LNCAP (cell line): ENCODE measurements around the gene GDI1.

ENCODE experiments used
- TF ChIP-seq, protein P1 (sequence below): fragments of 450-650 bp; IDR thresholded peaks from 2 replicates; pipeline ENCODE4 v1.5.1; 2017; ENCODE audit warnings: mild to moderate bottlenecking

The GDI1 gene

DNA sequence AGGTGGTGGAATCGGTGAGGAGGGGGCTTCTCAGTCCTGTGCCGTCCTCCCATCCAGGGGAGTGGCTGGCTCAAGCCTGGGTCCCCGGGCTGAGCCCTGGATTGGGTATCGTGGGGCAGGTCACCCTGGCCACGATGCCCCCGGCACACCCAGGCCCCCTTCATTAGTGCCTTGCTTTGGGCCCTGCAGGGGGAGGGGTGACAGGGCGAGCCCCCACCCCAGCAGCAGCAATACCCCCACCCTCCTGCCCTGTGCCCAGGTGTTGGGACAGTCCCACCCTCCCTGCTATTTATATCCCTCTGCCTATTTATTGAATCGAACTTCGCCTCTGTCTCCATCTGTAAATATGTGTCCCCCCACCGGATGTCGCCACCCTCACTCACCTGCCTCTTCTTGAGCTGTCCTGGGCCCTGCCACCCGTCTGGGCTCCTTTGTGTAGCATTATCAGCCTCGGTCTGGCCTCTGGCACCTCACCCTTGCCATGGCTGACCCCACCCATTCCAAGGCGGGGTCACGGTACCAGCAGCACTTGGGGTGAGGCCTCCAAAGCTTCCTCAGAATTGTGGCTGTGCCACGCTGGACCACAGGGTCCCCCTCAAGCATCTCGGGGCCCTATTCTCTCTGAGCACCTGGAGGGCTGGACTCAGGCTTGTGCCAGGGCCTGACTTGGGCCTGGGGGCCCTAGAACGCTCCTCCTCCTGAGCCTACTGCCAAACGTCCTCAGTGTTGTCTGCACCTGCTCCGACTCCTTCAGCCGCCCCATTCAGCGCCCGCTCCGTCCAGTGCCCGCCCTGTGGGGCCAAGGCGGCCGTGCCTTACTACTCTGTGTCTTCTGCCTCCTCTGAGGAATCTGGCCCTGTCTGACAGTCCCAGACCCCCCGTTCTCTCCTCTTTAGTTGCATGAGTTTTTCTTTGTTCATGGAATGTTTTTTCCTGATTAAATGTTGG, 36.0 kb downstream of the GDI1 start:
- TF ChIP-seq, protein P1, sequence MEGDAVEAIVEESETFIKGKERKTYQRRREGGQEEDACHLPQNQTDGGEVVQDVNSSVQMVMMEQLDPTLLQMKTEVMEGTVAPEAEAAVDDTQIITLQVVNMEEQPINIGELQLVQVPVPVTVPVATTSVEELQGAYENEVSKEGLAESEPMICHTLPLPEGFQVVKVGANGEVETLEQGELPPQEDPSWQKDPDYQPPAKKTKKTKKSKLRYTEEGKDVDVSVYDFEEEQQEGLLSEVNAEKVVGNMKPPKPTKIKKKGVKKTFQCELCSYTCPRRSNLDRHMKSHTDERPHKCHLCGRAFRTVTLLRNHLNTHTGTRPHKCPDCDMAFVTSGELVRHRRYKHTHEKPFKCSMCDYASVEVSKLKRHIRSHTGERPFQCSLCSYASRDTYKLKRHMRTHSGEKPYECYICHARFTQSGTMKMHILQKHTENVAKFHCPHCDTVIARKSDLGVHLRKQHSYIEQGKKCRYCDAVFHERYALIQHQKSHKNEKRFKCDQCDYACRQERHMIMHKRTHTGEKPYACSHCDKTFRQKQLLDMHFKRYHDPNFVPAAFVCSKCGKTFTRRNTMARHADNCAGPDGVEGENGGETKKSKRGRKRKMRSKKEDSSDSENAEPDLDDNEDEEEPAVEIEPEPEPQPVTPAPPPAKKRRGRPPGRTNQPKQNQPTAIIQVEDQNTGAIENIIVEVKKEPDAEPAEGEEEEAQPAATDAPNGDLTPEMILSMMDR = no peak

DNA sequence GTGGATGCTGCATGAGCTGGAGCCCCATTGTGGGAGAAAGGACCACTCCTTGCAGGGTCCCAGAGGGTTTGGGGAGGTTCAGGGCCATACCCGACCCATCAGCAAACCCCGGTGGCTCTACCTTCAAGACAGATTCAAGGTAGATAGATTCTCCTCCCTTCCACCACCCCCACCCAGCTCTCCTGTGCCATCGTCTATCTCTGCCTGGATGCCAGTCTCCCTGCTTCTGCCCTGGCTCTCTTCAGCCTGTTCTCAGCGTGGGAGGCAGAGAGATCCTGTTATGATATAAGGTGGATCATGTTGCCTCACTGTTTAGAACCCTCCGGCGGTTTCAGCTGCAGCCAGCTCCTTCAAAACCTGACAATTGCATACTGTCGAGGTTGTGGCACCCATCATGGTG, 36.7 kb downstream of the GDI1 start:
- TF ChIP-seq, protein P1 = no peak

DNA sequence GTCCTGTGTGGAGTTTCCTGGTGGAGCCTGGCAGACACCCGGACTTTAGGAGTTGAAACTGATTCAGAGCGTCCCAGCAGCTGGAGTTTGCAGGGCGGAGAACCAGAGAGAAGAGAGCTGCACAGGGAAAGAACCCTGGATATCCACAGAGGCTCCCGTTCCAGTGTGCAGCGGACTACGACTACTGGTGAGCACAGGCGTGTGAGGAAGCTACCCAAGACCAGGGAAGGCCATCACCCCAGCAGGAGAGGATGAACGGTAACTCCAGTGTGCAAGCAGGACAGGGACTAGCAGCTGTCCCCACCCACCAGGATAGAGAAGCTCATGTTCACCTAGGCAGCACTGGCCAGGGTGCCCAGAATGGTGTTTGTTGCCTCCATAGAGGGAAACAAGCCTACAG, 39.9 kb downstream of the GDI1 start:
- TF ChIP-seq, protein P1 = no peak

DNA sequence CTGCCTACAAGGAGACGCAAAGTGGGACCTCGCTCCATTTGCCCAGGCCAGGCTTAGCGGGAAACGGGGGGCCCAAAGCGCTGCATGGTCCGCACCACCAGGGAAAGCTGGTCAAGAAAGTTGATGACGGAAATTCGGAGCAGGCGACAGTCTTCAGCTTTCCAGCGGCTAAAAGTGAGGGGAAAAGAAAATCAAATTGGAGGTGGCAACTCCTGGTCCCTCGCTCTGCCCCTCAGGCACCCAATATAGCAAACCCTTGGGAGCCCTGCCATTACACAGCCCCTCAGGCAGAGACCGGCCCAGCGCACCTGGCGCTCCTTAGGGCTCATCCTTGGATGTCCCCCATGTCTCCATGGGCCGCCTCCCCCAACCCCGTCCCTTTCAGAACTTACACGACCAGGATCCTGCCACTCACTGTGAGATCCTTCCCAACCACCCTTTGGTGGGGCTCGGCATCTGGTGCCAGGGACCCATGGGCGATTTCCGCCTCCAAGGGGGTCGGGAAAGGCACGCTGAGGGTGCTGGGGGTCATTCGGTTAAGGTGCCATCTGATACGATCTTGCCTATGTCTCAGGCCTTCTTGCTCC, 41.0 kb downstream of the GDI1 start:
- TF ChIP-seq, protein P1 = no peak

DNA sequence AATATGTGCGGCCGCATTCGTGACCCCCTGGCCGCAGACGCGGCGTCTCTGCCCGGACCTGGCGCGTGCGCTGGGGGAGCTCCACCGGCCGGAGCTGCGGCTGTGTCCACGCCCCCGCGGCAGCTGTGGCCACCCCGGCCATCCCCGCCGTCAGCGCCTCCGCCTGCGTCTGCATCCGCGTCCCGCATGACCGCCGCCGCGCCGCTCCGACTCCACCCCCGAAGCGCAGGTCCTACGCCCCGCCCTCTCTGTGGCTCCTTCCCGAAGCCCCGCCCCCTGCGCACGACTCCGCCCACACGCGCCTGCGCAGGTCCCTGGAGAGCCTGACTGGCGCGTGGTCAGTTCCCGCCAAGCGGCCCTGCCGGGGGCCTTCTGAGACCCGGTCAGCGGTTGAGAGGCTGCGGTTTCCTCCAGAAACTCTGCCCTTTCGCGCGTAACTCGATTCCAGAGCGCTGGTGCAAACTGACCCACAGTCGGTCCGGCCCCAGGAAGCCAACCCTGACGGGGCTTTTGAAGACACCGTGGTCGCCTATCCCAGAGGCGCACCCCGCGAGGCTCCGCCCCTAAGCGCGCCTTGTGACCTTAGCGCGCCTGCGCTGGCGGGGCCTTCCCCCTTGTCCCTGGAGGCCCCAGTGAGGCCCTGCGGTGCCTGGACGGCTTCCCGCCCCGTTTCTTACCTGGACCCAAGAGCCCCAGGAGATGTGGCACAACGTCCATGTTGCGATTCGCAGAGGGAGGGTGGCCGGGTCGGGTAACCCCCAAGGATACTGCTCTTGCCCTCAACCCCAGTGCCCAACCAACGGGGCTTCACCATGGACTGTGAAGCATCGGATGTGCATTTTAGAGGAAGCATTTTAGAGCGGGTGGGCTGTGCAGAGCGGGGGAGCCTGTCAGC, 42.0 kb downstream of the GDI1 start, which contains the start of gene LAGE3:
LAGE3 (minus strand) TSS at position 554 of the 895 bp plus-strand sequence; CDS start at position 188, 366 bp downstream.
- TF ChIP-seq, protein P1 = no peak

DNA sequence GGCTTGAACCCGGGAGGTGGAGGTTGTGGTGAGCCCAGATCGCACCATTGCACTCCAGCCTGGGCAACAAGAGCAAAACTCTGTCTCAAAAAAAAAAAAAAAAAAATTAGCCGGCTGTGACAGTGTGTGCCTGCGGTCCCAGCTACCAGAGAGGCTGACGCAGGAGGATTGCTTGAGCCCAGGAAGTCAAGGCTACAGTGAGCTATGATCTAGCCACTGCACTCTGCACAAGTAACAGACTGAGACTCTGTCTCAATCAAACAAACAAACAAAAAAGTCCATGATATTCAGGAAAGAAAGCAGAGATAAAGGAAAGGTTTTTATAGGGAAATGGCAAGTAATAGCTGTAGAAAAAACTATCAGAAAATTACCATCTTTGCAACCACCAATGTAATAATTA, 44.2 kb downstream of the GDI1 start:
- TF ChIP-seq, protein P1 = no peak

DNA sequence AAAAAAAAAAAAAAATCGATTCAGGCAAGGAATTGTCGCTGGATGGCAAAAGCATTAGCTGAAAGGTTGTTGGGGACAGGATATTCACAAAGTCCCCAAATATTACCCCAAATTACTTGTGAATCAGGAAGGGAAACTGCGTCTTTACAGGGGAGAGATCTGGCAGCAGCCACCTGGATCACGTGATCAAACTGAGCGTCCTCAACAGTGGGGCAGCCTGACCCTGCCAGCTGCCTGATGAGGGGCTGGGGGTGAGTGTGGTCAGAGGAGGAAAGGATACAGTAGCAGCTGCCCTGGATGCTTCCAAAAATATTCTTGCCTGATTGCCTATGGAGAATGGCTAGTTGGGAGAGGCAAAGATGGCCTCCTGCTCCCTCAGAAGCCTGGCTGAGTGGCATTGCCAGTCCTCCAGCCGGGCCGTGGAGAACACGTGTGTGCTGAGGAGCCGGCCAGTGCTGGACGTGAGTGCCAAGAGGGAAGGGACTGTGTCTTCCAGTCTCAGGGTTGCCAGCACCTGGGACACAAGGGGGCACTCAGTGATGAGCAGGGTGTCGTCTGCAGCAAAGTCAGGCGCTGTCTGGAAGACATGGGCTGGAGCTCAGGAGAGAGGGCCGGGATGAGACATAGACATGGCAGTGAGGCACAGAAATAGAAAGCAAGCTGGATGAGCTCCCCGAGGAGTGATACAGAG, 45.1 kb downstream of the GDI1 start:
- TF ChIP-seq, protein P1 = no peak
